Right lobe of liver (tissue), 6 donors: ENCODE results near the gene PYGO2. TPM values are rescaled to one million over a fixed set of nuclear protein-coding genes. Genes with fewer than 3 reads are reported as not detected.

ENCODE experiments used
- ATAC-seq, 4 donors: fragments of 200-7000 bp; cut with Tn5 transposase; one replicate each; pipeline ENCODE4 v1.9.1; 2020; ENCODE audit warnings: mild to moderate bottlenecking in 4 of 4, moderate library complexity in 4 of 4
- DNase-seq, 3 donors: peaks; one replicate each; pipeline ENCODE4 v3.0.0-alpha.2; 2020
- H3K27ac ChIP-seq, 3 donors: fragments of 200-600 bp; one replicate each; pipeline ENCODE4 v1.8.0; 2022
- H3K27me3 ChIP-seq, 2 donors: fragments of 200-600 bp; one replicate each; pipeline ENCODE4 v1.8.0; 2022
- H3K36me3 ChIP-seq, 4 donors: fragments of 200-600 bp; sonication (generic) in 1 of 4; one replicate each; pipeline versions ENCODE4 v1.5.1 to v1.8.0; 2017 to 2022; ENCODE audit warnings: control low read depth in 1 of 4
- H3K4me1 ChIP-seq, 4 donors: fragments of 200-600 bp; sonication (generic) in 1 of 4; one replicate each; pipeline versions ENCODE4 v1.5.1 to v1.8.0; 2017 to 2022; ENCODE audit warnings: control low read depth in 1 of 4
- H3K4me3 ChIP-seq, 3 donors: fragments of 200-600 bp; one replicate each; pipeline ENCODE4 v1.8.0; 2022
- H3K9me3 ChIP-seq, 4 donors: fragments of 200-600 bp; sonication (generic) in 1 of 4; one replicate each; pipeline versions ENCODE4 v1.5.1 to v1.8.0; 2017 to 2022; ENCODE audit warnings: control low read depth in 1 of 4
- POLR2A ChIP-seq: fragments of 450-650 bp; IDR thresholded peaks from one replicate; pipeline ENCODE4 v1.6.1; 2017; ENCODE audit warnings: antibody characterized with exemption, mild to moderate bottlenecking
- WGBS: methylation state at CpG from one replicate; pipeline ENCODE4 v1.1.6; 2018; ENCODE audit warnings: low coverage, low lambda C conversion rate; ENCODE audit not compliant: insufficient coverage; ENCODE audit errors: missing lambda C conversion rate; 5-methylcytosine and 5-hydroxymethylcytosine counted together
- intact Hi-C, 2 donors: fragments of 100-400 bp; cut with DNase I; formaldehyde crosslinking; loops; one replicate each; pipeline versions ENCODE4 v1.11.2 to v1.14.1; 2022
- total RNA-seq, 6 experiments: library from RNA; depleted of rRNA in 2 of 6; stranded (reverse); fragments of >200 nt in 2 of 6; fragmentation: NEBNext Ultra II Directional in 3 of 6; extraction: Animal tissue kit (Norgen Biotek cat#: 25700) in 3 of 6; gene quantifications; one replicate each; pipeline versions ENCODE4 v1.1.0 to v1.2.4, GENCODE V29; 2016 to 2023
- TF ChIP-seq, protein P1 (sequence below), 4 donors: fragments of 200-600 bp in 3 of 4; fragments of 450-650 bp in 1 of 4; IDR thresholded peaks; one replicate each; pipeline versions ENCODE4 v1.5.1 to v1.8.0; 2016 to 2022; ENCODE audit warnings: antibody characterized with exemption in 4 of 4, mild to moderate bottlenecking in 2 of 4
- donor health status: DM: no; HTN: yes; CAD: no.
- donor health status: DM: no; HTN: no; CAD: no.
- donor health status: DM: no; HTN: no; CAD: no.
- donor health status: DM: no; HTN: yes; CAD: no.
- donor health status: DM: no; HTN: yes; CAD: no.

PYGO2 gene
- total RNA-seq, 6 experiments from 2014 or later: 9.1 to 13.5 (median 10.9) TPM

DNA sequence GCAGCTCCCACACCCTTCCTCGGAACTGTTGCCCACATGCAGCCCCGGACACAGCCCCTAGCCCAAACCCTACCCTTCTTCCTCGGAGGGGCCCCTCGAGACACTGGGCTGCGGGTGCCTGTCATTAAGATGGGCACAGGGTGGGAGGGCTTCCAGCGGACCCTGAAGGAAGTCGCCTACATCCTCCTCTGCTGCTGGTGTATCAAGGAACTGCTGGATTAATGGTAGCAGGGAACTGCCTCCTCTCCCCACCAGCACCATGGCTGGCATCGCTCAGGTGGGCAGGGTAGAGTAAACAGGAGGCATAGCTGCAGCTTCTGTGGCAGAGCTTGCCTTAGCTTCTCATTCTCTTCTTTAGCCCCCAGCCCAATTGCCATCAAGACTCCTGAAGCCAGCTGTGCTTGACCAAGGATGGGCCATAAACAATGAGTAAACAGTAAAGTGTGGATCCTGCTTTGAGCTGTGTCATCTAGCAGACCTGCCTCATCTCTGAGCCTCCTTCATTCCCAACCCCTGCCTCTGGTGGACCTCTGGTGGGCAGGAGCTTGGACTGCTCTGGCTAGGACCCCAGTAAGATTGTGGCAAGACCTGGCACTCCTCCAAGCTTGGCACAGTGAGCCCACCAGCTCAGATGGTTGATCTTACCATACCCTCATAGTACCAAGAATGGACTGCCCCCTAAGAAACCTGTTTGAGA lies 32.1 kb upstream of the PYGO2 start, which contains the start of gene LENEP:
Gene LENEP, plus strand, starts transcription at position 15 of the 697 bp plus-strand sequence. Its CDS starts 22 bp downstream, at position 37.
- WGBS: 80% methylated on average over 1 of the region's 8 CpGs
- no peak for TF ChIP-seq POLR2A
- TF ChIP-seq, protein P1, sequence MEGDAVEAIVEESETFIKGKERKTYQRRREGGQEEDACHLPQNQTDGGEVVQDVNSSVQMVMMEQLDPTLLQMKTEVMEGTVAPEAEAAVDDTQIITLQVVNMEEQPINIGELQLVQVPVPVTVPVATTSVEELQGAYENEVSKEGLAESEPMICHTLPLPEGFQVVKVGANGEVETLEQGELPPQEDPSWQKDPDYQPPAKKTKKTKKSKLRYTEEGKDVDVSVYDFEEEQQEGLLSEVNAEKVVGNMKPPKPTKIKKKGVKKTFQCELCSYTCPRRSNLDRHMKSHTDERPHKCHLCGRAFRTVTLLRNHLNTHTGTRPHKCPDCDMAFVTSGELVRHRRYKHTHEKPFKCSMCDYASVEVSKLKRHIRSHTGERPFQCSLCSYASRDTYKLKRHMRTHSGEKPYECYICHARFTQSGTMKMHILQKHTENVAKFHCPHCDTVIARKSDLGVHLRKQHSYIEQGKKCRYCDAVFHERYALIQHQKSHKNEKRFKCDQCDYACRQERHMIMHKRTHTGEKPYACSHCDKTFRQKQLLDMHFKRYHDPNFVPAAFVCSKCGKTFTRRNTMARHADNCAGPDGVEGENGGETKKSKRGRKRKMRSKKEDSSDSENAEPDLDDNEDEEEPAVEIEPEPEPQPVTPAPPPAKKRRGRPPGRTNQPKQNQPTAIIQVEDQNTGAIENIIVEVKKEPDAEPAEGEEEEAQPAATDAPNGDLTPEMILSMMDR (IDR thresholded peaks at IDR 0.05): no peak
- Histone ChIP-seq H3K27ac (no peak within 1 kb of the TSS), H3K36me3 (peaks cover 0 to 6% (median 0%) of the 10 kb centered on the region in 4 donors), H3K4me1 (peaks cover 0 to 9% (median 0%) of the 10 kb centered on the region in 4 donors), H3K27me3 (no peaks in the 10 kb centered on the region), H3K4me3 (no peak within 1 kb of the TSS), H3K9me3 (no peaks in the 10 kb centered on the region)
- ATAC-seq (no peak), DNase-seq (no peak)
- intact Hi-C loops: no loop called here

DNA sequence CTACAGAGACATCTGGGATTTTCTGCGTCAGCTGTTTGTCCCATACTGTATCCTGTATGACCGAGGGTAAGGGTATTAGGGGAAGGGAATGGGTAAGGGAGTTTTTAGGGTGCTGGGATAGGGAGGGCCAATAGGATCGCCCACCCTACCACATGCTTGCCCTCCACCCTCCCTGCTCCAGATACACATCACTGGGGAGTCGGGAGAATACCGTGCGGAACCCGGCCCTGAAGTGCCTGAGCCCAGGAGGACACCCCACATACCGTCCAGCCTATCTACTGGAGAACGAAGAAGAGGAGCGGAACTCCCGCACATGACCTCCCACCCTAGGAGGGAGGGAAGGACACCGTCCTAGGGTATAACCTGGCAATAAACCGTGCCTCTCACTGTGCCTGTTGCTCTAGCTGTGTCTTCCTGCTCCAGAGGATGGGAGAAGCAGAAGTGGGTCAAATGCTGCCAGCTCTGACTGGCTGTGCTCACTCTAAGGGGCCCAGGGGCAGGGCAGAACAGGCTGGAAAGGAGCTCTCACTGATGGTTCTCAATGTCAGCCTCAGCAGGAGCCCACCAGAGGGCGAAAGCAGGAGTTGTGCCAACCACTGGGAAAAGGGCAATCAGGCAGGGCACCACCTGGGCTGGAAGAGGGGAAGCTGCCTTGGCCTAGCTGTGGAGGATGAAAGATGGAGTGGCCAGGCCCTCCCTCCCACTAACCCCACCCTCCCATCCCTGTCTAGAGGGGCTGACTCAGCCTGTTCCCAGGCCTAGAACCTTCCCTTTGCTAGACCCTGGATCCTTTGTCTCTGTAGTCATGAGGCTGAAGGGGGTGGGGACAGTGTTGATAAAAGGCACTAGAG lies 31.4 kb upstream of the PYGO2 start:
- no peaks in the 10 kb centered on the region for H3K9me3 ChIP-seq
- peaks cover 0 to 9% (median 0%) of the 10 kb centered on the region in 4 donors for H3K36me3 ChIP-seq
- 79% methylated on average over 6 of the region's 14 CpGs for WGBS
- TF ChIP-seq POLR2A: no peak
- TF ChIP-seq, protein P1 (IDR thresholded peaks at IDR 0.05): no peak
- intact Hi-C loops: no loop called here
- DNase-seq (no peak), ATAC-seq (peak in 1 of 4 donors; percentile 5)
- H3K27me3 ChIP-seq: no peaks in the 10 kb centered on the region
- H3K4me1 ChIP-seq: peaks cover 0 to 10% (median 0%) of the 10 kb centered on the region in 4 donors
- no peak overlapping the region for H3K27ac ChIP-seq
- no peak overlapping the region for H3K4me3 ChIP-seq

DNA sequence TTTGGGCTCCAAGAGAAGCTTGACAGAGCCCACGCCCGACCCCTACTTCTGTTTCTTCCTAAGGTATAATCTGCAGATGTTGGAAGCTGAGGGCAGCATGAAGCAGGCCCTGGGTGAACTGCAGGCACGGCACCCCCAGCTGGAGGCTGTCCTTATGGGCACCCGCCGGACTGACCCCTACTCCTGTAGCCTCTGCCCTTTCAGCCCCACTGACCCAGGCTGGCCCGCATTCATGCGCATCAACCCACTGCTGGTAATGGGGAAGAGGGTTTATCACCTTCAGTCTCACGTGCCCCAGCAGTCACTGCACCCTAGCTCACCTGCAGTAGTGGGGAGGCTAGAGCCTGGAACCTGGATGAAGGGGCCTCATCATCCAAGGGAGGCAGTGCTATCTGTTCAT lies 28.7 kb upstream of the PYGO2 start:
- Histone ChIP-seq H3K4me1 (peaks cover 0 to 21% (median 0%) of the 10 kb centered on the region in 4 donors), H3K36me3 (peaks cover 0 to 9% (median 0%) of the 10 kb centered on the region in 4 donors), H3K27me3 (no peaks in the 10 kb centered on the region), H3K27ac (no peak overlapping the region), H3K4me3 (no peak overlapping the region), H3K9me3 (no peaks in the 10 kb centered on the region)
- no peak for TF ChIP-seq POLR2A
- ATAC-seq (no peak), DNase-seq (no peak)
- intact Hi-C loops: no loop called here
- WGBS: 92% methylated on average over 6 of the region's 8 CpGs

DNA sequence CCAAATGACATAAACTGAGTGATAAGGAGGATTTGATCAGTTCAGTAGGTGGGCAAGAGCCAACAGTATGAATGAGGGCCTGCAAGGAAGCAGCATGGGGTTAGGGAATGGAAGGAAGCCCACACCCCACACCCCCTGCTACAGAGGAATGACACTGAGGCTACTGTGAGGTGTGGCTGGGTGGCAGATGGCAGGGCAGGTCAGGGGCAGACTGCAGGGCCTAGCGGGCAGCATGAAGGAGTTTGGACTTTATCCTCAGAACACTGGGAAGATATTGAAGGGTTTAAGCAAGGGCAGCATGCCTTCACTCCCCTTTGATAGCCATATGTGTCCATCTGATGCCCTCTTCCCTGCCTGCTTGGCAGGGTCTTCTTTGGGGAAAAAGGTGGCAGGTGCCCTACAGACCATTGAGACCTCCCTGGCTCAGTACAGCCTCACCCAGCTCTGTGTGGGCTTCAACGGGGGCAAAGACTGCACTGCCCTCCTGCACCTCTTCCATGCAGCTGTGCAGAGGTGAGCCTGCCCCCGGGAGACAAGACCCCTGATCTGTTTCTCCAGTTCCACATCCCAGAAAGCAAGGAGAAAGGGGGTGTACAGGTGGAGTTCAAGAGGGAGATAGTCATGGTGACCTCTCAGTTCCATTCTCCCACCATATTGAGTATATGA lies 27.7 kb upstream of the PYGO2 start:
- 83% methylated on average over 1 of the region's 3 CpGs for WGBS
- no peaks in the 10 kb centered on the region for H3K9me3 ChIP-seq
- H3K4me1 ChIP-seq: peaks cover 0 to 21% (median under 1%) of the 10 kb centered on the region in 4 donors
- TF ChIP-seq, protein P1 (IDR thresholded peaks at IDR 0.05): no peak
- no peak for TF ChIP-seq POLR2A
- H3K36me3 ChIP-seq: peaks cover 0 to 9% (median 0%) of the 10 kb centered on the region in 4 donors
- intact Hi-C loops: loop anchor here in 1 of 2 donors (10.0 kb wide), 1 partner anchor 65 kb away; the partner anchor contains the start of gene ADAM15
- DNase-seq (no peak), ATAC-seq (peak in 1 of 4 donors; percentile 42)
- no peak overlapping the region for H3K27ac ChIP-seq
- H3K27me3 ChIP-seq: no peaks in the 10 kb centered on the region
- no peak overlapping the region for H3K4me3 ChIP-seq
